Stimulated activated naive CD4-positive, alpha-beta T cell (primary cell): ENCODE results near the gene SUSD2.
"Not testable (repeated sequence)": the region's sequence is repeated elsewhere in the genome, so short reads cannot be mapped to it uniquely, and the experiment has no call there.

Source experiments
- DNase-seq, 6 experiments: peaks; one replicate each; lab custom pipeline; 2025; lab: John Stamatoyannopoulos, UW

SUSD2 gene

GRCh38 chr22:24181088-24181995, at the start of gene SUSD2:
SUSD2 (plus strand) TSS chr22:24181487; CDS start chr22:24181520, 33 bp downstream.
- DNase-seq, result no peak

DNA sequence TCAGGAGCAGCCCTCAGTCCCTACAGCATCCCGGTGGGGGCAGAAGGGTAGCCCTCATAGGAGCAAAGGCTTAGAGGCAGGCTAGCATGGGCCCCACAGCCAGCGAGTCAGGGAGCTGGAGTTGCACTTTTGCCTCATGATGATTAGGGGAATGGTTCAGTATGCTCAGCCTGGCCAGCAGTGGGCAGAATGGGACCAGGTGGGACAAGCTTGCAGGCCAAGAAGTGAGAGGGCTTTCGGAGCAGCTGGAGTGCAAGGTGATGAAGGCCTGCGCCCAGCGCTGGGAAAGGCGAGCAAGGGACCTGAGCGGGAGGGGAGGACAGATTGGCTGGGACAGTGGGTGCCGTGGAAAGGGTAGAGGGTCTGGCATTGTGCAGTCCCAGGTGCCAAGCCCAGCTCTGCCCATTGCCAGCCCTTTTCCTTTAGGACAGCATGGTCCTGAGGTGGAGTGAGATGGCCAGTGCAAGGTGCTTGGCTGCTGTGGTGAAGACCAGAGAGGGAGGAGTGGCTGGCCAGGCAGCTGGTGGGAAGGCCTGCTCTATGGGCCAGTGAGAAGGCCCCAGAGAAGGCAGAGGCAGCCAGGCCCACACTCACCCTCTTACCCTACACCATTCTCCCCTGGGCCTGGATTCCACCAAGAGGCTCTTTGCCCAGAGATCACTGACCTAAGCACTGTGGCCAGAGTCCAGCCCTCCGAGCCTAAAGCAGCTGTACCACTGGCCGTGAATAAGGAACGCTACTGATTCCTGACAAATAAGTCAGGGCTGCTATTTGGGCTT, 47.9 kb upstream of the SUSD2 start:
- DNase-seq, result peak in 5 of 6 experiments; percentile 32 to 57 (median 44)

DNA sequence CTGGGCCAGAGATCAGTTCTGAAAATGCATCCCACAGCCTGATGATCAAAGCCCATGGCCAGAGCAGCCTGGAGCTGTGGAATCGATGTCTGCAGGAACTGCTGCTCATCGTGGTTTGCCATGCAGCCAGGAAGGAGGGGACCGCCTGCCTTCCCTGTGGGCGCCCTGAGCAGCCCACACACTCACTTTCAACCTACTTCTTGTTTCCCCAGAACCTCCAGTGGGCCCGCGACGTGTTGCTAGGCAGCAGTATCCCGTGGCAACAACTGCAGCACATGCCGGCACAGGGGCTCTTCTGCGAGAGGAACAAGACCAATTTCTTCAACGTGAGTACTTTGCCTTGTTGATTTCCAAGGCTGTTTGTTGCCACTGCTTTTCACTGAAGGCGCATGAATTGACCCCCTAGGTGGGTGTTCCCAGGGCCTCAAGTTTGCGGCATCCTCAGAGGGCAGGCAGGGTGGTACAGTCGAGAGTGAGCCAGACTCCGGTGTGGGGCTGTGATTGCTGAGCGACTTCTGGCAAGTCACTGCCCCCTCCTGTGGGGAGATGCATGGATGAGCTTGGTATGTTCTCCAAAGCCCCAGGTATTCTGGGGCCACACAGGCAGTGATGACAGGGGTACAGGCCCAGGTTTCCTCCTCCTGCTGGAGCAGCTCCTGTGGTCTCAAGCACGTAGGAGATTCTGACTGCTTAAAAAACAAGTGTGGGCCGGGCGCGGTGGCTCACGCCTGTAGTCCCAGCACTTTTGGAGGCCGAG, 47.0 kb upstream of the SUSD2 start:
- peak; percentile 71 to 87 (median 82) for DNase-seq

DNA sequence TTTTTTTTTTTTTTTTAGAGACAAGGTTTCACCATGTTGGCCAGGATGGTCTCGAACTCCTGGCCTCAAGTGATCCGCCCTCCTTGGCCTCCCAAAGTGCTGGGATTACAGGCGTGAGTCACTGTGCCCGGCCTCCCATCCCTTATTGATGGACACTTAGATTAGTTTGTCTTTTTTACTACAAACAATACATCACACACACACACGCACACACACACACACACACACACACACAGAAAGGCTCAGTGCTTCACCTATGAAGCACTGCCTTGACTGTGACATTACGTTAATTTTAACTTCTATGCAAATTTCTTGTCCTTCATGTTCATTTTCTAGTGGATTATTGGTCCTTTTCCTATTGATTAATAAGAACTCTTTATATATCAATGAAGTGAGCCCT, 44.8 kb upstream of the SUSD2 start:
- not testable (repeated sequence) for DNase-seq

GRCh38 chr22:24137595-24137994, 43.7 kb upstream of the SUSD2 start:
- no peak for DNase-seq

- no peak for DNase-seq
These were observed 42.5 kb upstream of the SUSD2 start for GRCh38 chr22:24138649-24139420.

DNA sequence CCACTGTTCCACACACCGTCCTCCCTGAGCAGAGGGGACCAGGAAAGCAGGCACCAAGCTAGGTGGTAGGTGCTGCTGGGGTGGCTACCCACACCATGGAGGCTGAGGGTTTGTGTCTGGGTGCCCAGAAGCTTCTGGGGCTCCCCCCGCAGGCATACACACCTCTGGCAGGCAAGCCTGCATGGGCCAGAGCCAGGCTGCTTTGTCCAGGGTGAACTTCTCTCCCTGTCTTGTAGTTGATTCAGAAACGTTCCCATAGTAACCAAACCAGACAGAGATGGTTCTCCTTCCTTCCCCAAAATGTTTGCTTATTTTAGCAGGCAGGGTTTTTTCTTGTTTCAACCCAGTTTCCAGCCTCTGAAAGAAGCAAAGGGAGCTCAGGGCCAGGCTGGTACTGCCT, 40.9 kb upstream of the SUSD2 start:
- no peak for DNase-seq

GRCh38 chr22:24141586-24141985, 39.7 kb upstream of the SUSD2 start:
- DNase-seq, result no peak

DNA sequence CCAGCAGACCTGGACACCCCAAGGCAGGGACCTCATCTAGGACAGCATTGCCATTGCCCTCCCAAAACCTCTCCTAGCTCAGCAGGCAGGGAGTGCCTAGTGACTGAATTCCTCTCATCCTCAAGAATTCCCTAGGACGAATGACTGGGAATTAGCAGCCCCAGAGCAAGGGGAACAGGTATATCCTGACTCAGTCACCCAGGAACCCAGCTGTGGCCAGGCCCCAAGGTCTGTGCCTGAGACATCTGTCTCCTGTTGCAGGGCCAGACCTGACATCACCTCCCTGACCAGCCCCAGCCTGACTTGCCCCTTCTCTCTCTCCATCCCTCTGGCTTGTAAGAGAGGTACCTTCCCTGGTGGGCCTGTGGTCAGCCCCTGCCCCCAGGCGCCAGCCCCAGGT, 39.0 kb upstream of the SUSD2 start:
- no peak for DNase-seq

DNA sequence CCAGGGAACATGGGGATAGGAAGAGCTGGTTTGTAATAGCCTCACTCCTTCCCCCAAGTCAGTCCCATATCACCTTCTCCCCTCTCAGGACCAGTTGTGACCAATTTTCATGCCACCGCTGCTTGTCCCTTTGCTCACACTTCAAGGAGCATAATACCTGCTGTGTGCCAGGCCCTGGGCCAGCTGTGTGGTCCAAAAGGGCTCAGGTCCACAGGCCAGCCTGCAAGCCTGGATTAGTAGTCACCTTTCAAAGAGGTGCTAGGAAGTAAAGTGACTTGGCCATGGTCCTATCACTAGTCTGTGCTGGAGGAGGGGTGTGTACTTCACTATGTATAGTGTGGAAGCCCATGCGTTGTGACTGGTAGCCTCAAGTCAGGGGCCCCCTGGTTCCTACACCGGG, 38.5 kb upstream of the SUSD2 start:
- DNase-seq, result no peak

DNA sequence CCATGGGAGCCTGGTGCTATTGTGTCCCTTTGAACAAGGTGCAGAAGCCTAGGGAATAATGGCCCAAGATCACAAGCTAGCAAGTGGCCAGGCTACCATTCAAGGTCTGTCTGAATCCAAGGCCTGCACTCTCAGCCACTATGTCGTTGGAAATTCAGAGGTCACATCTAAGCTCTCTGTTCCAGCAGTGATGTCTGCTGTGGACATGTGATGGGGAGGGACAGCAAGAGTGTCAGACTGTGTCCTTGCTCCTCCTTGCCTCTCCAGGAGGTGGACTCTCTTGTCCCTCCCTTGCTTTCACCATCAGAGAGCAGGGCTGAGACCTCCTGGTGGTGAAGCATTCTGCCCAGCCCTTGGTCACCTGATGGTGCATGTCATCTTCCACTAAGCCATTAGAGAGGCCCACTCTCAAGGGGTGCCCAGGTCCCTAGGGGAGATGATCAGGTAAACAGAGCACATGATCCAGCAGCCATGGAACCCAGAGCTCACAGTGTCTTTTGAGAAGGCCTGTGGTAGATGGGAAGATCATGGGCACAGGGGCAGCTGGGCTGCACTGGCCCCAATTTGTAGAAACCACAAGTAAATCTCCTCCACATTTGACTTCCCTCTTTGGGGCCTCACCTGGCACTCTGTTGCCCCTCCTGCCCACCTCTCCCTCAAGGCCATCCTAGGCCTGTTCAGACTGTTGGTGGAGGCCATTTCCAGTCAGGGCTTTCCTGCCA, 37.1 kb upstream of the SUSD2 start:
- no peak for DNase-seq

DNA sequence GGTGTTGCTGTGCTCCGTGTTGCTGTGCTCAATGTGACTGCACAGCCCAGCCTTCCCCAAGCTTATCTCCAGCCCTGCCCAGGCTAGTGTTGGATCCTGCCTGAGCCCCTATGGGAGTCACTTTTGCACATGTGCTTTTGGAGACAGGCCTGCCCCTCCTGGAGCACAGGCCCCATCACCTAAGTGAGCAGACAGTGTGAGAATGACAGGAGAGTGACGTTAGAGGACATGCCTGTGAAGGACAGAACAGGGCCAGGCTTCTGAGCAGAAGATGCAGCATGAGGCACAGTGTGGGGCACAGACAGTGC, 36.6 kb upstream of the SUSD2 start:
- DNase-seq, result no peak

- DNase-seq, result no peak
These were observed 35.7 kb upstream of the SUSD2 start for GRCh38 chr22:24145446-24146193.

DNA sequence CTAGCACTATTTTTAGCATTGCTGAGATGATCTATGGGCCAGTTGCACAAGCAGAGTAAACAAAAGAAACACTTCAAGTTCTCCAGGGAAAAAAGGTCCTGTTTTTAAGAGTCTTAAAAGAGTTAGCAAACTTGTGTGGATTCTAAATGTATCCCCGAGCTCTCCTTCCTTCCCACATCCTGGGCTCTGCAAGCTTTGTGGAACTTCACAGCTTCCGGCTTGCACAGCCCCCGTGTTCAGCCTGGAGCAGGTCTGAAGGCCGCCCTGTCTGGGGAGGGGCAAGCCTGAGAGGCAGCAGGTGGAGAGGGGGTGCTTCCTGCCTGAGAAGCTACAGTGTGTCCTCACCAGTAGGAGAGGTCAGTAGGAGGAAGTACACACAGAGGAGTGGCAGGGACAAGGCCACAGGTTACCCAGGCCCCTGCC, 35.1 kb upstream of the SUSD2 start:
- DNase-seq, result peak in 5 of 6 experiments; percentile 13 to 37 (median 28)

DNA sequence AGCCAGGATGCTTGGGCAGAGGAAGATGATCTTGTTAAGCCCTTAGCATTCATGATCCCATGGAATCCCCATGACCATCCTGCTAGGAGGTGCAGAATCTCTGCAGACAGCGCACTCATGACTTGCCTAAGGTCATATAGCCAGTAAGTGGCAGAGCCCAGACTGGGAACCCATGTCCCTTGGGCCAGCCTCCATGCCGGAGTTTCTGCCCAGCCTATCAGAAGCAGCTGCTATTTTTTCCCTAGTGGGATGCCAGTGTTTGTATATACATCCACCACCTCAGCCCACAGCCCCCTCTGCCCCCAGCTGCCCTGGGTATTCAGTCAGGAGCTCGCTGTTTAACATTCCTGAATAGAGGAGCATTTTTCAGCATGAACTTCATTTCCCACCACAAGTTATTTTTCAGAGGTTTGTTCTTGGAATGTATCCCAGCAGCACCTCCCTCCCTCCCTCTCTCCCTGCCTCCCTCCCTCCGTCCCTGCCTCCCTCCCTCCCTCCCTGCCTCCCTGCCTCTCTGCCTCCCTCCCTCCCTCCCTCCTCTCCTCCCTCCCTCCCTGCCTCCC, 34.4 kb upstream of the SUSD2 start:
- DNase-seq, result no peak

- no peak for DNase-seq
These were observed 33.6 kb upstream of the SUSD2 start for GRCh38 chr22:24147666-24148065.

- no peak for DNase-seq
These were observed 32.8 kb upstream of the SUSD2 start for GRCh38 chr22:24148266-24149197.

GRCh38 chr22:24149198-24149590, 32.1 kb upstream of the SUSD2 start:
- DNase-seq, result no peak

GRCh38 chr22:24153353-24153752, 27.9 kb upstream of the SUSD2 start:
- DNase-seq, result peak; percentile 11 to 67 (median 47)
